Effector CD4-positive, alpha-beta T cell (primary cell): Measurements from ENCODE around the gene C2orf76.

Experiments used
- DNase-seq: peaks from one replicate; pipeline ENCODE4 v3.0.0-alpha.2; 2020

C2orf76 gene

GRCh38 chr2:119261493-119262225 is 105.0 kb downstream of the C2orf76 start:
- no peak for DNase-seq

GRCh38 chr2:119260646-119261492 is 105.8 kb downstream of the C2orf76 start:
- DNase-seq = no peak

GRCh38 chr2:119259296-119259860 is 107.3 kb downstream of the C2orf76 start:
- DNase-seq = no peak

- no peak for DNase-seq
These were observed 109.4 kb downstream of the C2orf76 start for GRCh38 chr2:119257198-119257597.

GRCh38 chr2:119256582-119256921 is 110.1 kb downstream of the C2orf76 start:
- no peak for DNase-seq

GRCh38 chr2:119255760-119256581 is 110.7 kb downstream of the C2orf76 start:
- no peak for DNase-seq

GRCh38 chr2:119254601-119255080 is 112.0 kb downstream of the C2orf76 start:
- DNase-seq = no peak

- no peak for DNase-seq
These were observed 112.7 kb downstream of the C2orf76 start for GRCh38 chr2:119253760-119254600.

GRCh38 chr2:119253114-119253702 is 113.4 kb downstream of the C2orf76 start:
- DNase-seq = no peak
